Measurements from ENCODE around the gene HSFX2.

Gene HSFX2

GRCh38 chrX:149639568-149639967 lies 44.5 kb upstream of the HSFX2 start:
- no peak for TF ChIP-seq EZH2phosphoT487 (IDR thresholded peaks at IDR 0.05; ENCODE audit: borderline replicate concordance, low read length)
- no peak for TF ChIP-seq CTCF (IDR thresholded peaks at IDR 0.05; ENCODE audit: low read depth, low read length, poor library complexity, severe bottlenecking)
- H3K9me3 ChIP-seq (ENCODE audit: control insufficient read depth, insufficient read depth, low read length) = no peaks in the 10 kb centered on the region
- H3K36me3 ChIP-seq (ENCODE audit: control insufficient read depth, low read length) = no peaks in the 10 kb centered on the region

GRCh38 chrX:149638860-149639259 lies 43.7 kb upstream of the HSFX2 start:
- H3K9me3 ChIP-seq (ENCODE audit: control insufficient read depth, insufficient read depth, low read length) = no peaks in the 10 kb centered on the region

More at GRCh38 chrX:149639568-149639967, 44.5 kb upstream of the HSFX2 start:
- no peaks in the 10 kb centered on the region for H3K27me3 ChIP-seq (ENCODE audit: control insufficient read depth, low read length)
- H3F3A ChIP-seq (ENCODE audit: control insufficient read depth, insufficient read depth) = no peaks in the 10 kb centered on the region
- no peaks in the 10 kb centered on the region for H3K4me1 ChIP-seq (ENCODE audit: control insufficient read depth, low read length)
- no peaks in the 10 kb centered on the region for H3K79me2 ChIP-seq (ENCODE audit: control insufficient read depth, low read length)
- H3K4me2 ChIP-seq (ENCODE audit: low read length) = no peak overlapping the region
- H3K4me3 ChIP-seq (ENCODE audit: low read length) = no peak overlapping the region
- H4K20me1 ChIP-seq (ENCODE audit: control insufficient read depth, insufficient read depth, low read depth, low read length) = no peaks in the 10 kb centered on the region
- H3K27ac ChIP-seq (ENCODE audit: low read depth, low read length) = no peak overlapping the region
- no peaks in the 10 kb centered on the region for H3K9me2 ChIP-seq (replicated peaks; ENCODE audit: control insufficient read depth, low read length)

GRCh38 chrX:149633511-149633910 lies 38.4 kb upstream of the HSFX2 start:
- H3K4me2 ChIP-seq (ENCODE audit: low read length) = no peak overlapping the region
- H3K9me3 ChIP-seq (ENCODE audit: control insufficient read depth, insufficient read depth, low read length) = no peaks in the 10 kb centered on the region
- no peaks in the 10 kb centered on the region for H4K20me1 ChIP-seq (ENCODE audit: control insufficient read depth, insufficient read depth, low read depth, low read length)
- peaks cover 14% of the 10 kb centered on the region for H3K4me1 ChIP-seq (ENCODE audit: control insufficient read depth, low read length)
- no peaks in the 10 kb centered on the region for H3K27me3 ChIP-seq (ENCODE audit: control insufficient read depth, low read length)
- TF ChIP-seq EZH2phosphoT487 (IDR thresholded peaks at IDR 0.05; ENCODE audit: borderline replicate concordance, low read length) (no peak), CTCF (IDR thresholded peaks at IDR 0.05; ENCODE audit: low read depth, low read length, poor library complexity, severe bottlenecking) (no peak)
- no peak overlapping the region for H3K27ac ChIP-seq (ENCODE audit: low read depth, low read length)
- H3F3A ChIP-seq (ENCODE audit: control insufficient read depth, insufficient read depth) = no peaks in the 10 kb centered on the region
- H3K79me2 ChIP-seq (ENCODE audit: control insufficient read depth, low read length) = peaks cover 25% of the 10 kb centered on the region
- H3K9me2 ChIP-seq (replicated peaks; ENCODE audit: control insufficient read depth, low read length) = no peaks in the 10 kb centered on the region
- H3K4me3 ChIP-seq (ENCODE audit: low read length) = no peak overlapping the region
- no peaks in the 10 kb centered on the region for H3K36me3 ChIP-seq (ENCODE audit: control insufficient read depth, low read length)

More at GRCh38 chrX:149638860-149639259, 43.7 kb upstream of the HSFX2 start:
- Histone ChIP-seq H3K27me3 (ENCODE audit: control insufficient read depth, low read length) (no peaks in the 10 kb centered on the region), H3K79me2 (ENCODE audit: control insufficient read depth, low read length) (no peaks in the 10 kb centered on the region), H3K4me2 (ENCODE audit: low read length) (no peak overlapping the region), H3K4me1 (ENCODE audit: control insufficient read depth, low read length) (no peaks in the 10 kb centered on the region), H3K36me3 (ENCODE audit: control insufficient read depth, low read length) (no peaks in the 10 kb centered on the region), H3K4me3 (ENCODE audit: low read length) (no peak overlapping the region), H3K27ac (ENCODE audit: low read depth, low read length) (no peak overlapping the region), H4K20me1 (ENCODE audit: control insufficient read depth, insufficient read depth, low read depth, low read length) (no peaks in the 10 kb centered on the region), H3F3A (ENCODE audit: control insufficient read depth, insufficient read depth) (no peaks in the 10 kb centered on the region), H3K9me2 (replicated peaks; ENCODE audit: control insufficient read depth, low read length) (no peaks in the 10 kb centered on the region)
- TF ChIP-seq EZH2phosphoT487 (IDR thresholded peaks at IDR 0.05; ENCODE audit: borderline replicate concordance, low read length) = no peak
- TF ChIP-seq CTCF (IDR thresholded peaks at IDR 0.05; ENCODE audit: low read depth, low read length, poor library complexity, severe bottlenecking) = no peak

Data from DOHH2 (cell line).